Measurements from ENCODE around the gene F11R.

GRCh38 chr1:161048949-161049722 is 28.2 kb upstream of the F11R start:
- TF ChIP-seq CTCF (IDR thresholded peaks at IDR 0.05) (no peak), POLR2A (IDR thresholded peaks at IDR 0.05) (no peak)

Measured in testis (tissue), 2 donors.